Left cardiac atrium (tissue), 4 donors: ENCODE measurements around the gene FRAS1. TPM values are rescaled to one million over a fixed set of nuclear protein-coding genes. Genes with fewer than 3 reads are reported as not detected.
"Not testable (repeated sequence)": the region's sequence is repeated elsewhere in the genome, so short reads cannot be mapped to it uniquely, and the experiment has no call there.

ENCODE experiments used
- ATAC-seq, 2 donors: fragments of 200-7000 bp; cut with Tn5 transposase; one replicate each; pipeline ENCODE4 v1.9.1; 2020; ENCODE audit warnings: mild to moderate bottlenecking in 2 of 2, moderate library complexity in 2 of 2
- DNase-seq: peaks from one replicate; pipeline ENCODE4 v3.0.0-alpha.2; 2020
- intact Hi-C, 2 donors: fragments of 100-400 bp; cut with DNase I; formaldehyde crosslinking; loops; one replicate each; pipeline versions ENCODE4 v1.14.1 to v1.15.1; 2022 to 2023
- total RNA-seq, 2 donors: library from RNA; stranded (reverse); fragmentation: NEBNext Ultra II Directional; extraction: Animal tissue kit (Norgen Biotek cat#: 25700); gene quantifications; one replicate each; pipeline ENCODE4 v1.2.1, GENCODE V29; 2021
- donor health status: DM: no; HTN: yes; CAD: no.
- donor health status: DM: no; HTN: yes; CAD: no; lungs with severe emphysema.
- donor health status: DM: yes; HTN: yes; CAD: no.
- donor health status: Dilated cardiomyopathy.

The FRAS1 gene
- total RNA-seq, 2 donors from 2014 or later: 5.0 to 5.2 TPM

- peak; percentile 70 to 71 for ATAC-seq
- DNase-seq: no peak
- intact Hi-C loops: no loop called here
Observed at GRCh38 chr4:78293821-78294301, 236.7 kb downstream of the FRAS1 start.

- no peak for ATAC-seq
Observed at GRCh38 chr4:78296261-78296660, 239.1 kb downstream of the FRAS1 start.

GRCh38 chr4:78297116-78297800, 240.1 kb downstream of the FRAS1 start:
- ATAC-seq (no peak), DNase-seq (no peak)
- intact Hi-C loops: no loop called here

More at GRCh38 chr4:78296261-78296660, 239.1 kb downstream of the FRAS1 start:
- intact Hi-C loops: no loop called here
- DNase-seq: no peak

- intact Hi-C loops: no loop called here
- DNase-seq (no peak), ATAC-seq (no peak)
Observed at GRCh38 chr4:78298618-78299017, 241.5 kb downstream of the FRAS1 start.

- ATAC-seq: no peak
- intact Hi-C loops: no loop called here
- no peak for DNase-seq
Observed at GRCh38 chr4:78299565-78299972, 242.4 kb downstream of the FRAS1 start.

GRCh38 chr4:78307263-78307662, 250.1 kb downstream of the FRAS1 start:
- intact Hi-C loops, ATAC-seq, DNase-seq: not testable (repeated sequence)

GRCh38 chr4:78308517-78308916, 251.4 kb downstream of the FRAS1 start:
- no peak for DNase-seq
- ATAC-seq: no peak
- intact Hi-C loops: no loop called here

- no peak for ATAC-seq
- intact Hi-C loops: no loop called here
Observed at GRCh38 chr4:78309352-78309751, 252.2 kb downstream of the FRAS1 start.

GRCh38 chr4:78310007-78310739, 253.1 kb downstream of the FRAS1 start:
- ATAC-seq (no peak), DNase-seq (no peak)
- intact Hi-C loops: no loop called here

More at GRCh38 chr4:78309352-78309751, 252.2 kb downstream of the FRAS1 start:
- DNase-seq: no peak

GRCh38 chr4:78310740-78311115, 253.6 kb downstream of the FRAS1 start:
- ATAC-seq (no peak), DNase-seq (no peak)
- intact Hi-C loops: no loop called here

GRCh38 chr4:78311306-78311705, 254.2 kb downstream of the FRAS1 start:
- no peak for ATAC-seq
- DNase-seq: no peak
- intact Hi-C loops: no loop called here

- intact Hi-C loops: no loop called here
- DNase-seq (no peak), ATAC-seq (peak in 1 of 2 donors; percentile 38)
Observed at GRCh38 chr4:78312989-78313753, 256.0 kb downstream of the FRAS1 start.

GRCh38 chr4:78313754-78314120, 256.6 kb downstream of the FRAS1 start:
- ATAC-seq: no peak
- no peak for DNase-seq
- intact Hi-C loops: no loop called here

GRCh38 chr4:78318126-78318525, 261.0 kb downstream of the FRAS1 start:
- DNase-seq (no peak), ATAC-seq (no peak)
- intact Hi-C loops: no loop called here

GRCh38 chr4:78320349-78320935, 263.3 kb downstream of the FRAS1 start:
- DNase-seq (no peak), ATAC-seq (no peak)
- intact Hi-C loops: no loop called here

- intact Hi-C loops: no loop called here
- no peak for ATAC-seq
Observed at GRCh38 chr4:78322032-78322431, 264.9 kb downstream of the FRAS1 start.

GRCh38 chr4:78323439-78323838, 266.3 kb downstream of the FRAS1 start:
- ATAC-seq: no peak
- no peak for DNase-seq
- intact Hi-C loops: no loop called here

More at GRCh38 chr4:78322032-78322431, 264.9 kb downstream of the FRAS1 start:
- DNase-seq: no peak

- intact Hi-C loops: no loop called here
- no peak for ATAC-seq
- no peak for DNase-seq
Observed at GRCh38 chr4:78324625-78325024, 267.5 kb downstream of the FRAS1 start.

GRCh38 chr4:78325271-78326157, 268.4 kb downstream of the FRAS1 start:
- DNase-seq (no peak), ATAC-seq (no peak)
- intact Hi-C loops: no loop called here
